Left colon (tissue), 2 donors: ENCODE results near the gene CEP85L. TPM values are rescaled to one million over a fixed set of nuclear protein-coding genes. Genes with fewer than 3 reads are reported as not detected.
"Not testable (repeated sequence)": the region's sequence is repeated elsewhere in the genome, so short reads cannot be mapped to it uniquely, and the experiment has no call there.

Experiments used
- ATAC-seq: fragments of 200-7000 bp; cut with Tn5 transposase; one replicate; pipeline ENCODE4 v1.9.1; 2020; ENCODE audit warnings: mild to moderate bottlenecking, moderate library complexity
- DNase-seq, 2 donors: peaks; one replicate each; pipeline ENCODE4 v3.0.0-alpha.2; 2020
- intact Hi-C, 2 donors: fragments of 100-400 bp; cut with DNase I in 1 of 2; cut with micrococcal nuclease in 1 of 2; formaldehyde crosslinking; loops; one replicate each; pipeline versions ENCODE4 v1.11.2 to v1.14.0; 2022; cut with DNase I, micrococcal nuclease
- total RNA-seq, 2 donors: library from RNA; stranded (reverse); fragmentation: NEBNext Ultra II Directional; extraction: Animal tissue kit (Norgen Biotek cat#: 25700); gene quantifications; one replicate each; pipeline ENCODE4 v1.2.1, GENCODE V29; 2021
- donor health status: DM: no; HTN: no; CAD: no.
- donor health status: DM: yes; HTN: yes; CAD: no.

CEP85L gene
- total RNA-seq, 2 donors from 2014 or later = 2.7 to 6.2 TPM

- intact Hi-C loops = no loop called here
- DNase-seq = no peak
- ATAC-seq = no peak
Observed at GRCh38 chr6:118473266-118473665, 178.1 kb downstream of the CEP85L start.

DNA sequence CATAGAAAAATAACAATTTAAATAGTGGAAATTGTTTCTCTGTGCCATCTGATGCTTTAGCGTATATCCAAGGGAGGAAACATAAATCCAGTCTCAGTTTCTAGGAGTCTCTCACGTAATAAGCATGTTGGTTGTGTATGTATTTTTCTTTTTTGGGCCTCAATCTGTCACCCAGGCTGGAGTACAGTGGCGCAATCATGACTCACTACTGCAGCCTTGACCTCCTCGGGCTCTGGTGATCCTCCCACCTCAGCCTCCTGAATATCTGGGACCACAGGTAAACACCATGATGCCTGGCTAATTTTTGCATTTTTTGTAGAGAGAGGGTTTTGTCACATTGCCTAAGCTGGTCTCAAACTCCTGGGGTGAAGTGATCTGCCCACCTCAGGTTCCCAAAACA, 181.9 kb downstream of the CEP85L start:
- intact Hi-C loops = no loop called here
- DNase-seq = no peak
- ATAC-seq = no peak

GRCh38 chr6:118468682-118469465, 182.5 kb downstream of the CEP85L start:
- no peak for DNase-seq
- no peak for ATAC-seq
- intact Hi-C loops = no loop called here

- ATAC-seq = no peak
- intact Hi-C loops = no loop called here
- DNase-seq = no peak
Observed at GRCh38 chr6:118467181-118467580, 184.2 kb downstream of the CEP85L start.

DNA sequence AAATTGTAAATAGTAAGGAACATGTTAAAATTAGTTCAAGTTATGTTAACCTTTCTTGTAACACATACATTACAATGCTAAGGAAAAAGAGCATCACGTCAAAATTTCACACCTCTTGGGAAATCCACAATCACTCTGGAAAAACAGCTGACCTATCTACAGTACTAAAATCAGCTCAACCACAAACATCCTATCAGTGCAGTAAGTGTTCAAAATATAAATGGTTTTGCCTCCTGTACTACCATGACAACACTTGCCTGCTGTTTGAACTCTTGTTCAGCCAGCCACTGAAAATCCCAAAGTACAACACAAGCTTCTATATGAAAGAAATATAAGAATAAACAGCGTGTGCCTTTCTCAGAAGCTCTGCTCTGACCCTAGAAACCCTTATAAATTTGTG, 186.8 kb downstream of the CEP85L start:
- intact Hi-C loops = no loop called here
- no peak for DNase-seq
- no peak for ATAC-seq

DNA sequence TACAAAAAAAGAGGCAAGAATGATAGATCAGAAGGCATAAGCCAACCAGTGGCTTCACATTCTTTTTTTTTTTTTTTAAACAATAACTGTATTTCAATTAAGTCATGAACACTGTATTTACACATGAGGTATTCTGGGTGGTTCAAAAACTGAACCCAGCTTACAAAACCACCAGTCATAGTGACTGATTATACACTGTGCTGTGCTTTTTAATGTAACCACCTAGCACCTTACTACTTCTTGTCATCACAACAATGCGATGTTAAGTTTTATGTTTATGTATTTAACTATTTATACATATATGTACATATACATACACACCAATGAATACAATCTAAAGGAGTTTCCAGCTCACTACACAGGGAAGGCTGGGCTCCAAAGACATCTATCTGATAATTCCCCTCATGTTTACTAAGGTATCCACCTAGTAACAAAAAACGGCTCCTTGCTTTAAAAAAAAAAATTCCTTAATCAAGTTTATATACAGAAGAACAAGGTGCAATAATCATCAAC, 190.4 kb downstream of the CEP85L start:
- intact Hi-C loops = no loop called here
- no peak for ATAC-seq
- no peak for DNase-seq

DNA sequence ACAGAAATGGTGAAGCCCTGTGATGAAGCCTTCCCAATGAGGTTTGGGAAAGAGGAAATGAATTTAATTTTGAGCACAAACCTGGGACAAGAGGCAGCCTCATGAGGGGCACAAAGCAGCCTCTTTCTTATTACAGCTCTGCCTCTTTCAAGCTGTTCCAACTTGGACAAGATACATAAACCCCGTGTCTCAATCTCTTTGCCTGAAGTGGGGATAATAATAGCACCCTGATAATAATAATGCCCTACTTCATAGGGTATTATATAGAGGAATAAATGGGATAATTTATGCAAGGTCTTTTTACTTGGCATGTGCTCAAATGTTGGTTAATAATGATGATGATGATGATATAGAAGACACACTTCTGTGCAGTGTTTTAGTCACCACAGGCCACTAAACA, 194.4 kb downstream of the CEP85L start:
- ATAC-seq (no peak), DNase-seq (no peak)
- intact Hi-C loops = no loop called here

DNA sequence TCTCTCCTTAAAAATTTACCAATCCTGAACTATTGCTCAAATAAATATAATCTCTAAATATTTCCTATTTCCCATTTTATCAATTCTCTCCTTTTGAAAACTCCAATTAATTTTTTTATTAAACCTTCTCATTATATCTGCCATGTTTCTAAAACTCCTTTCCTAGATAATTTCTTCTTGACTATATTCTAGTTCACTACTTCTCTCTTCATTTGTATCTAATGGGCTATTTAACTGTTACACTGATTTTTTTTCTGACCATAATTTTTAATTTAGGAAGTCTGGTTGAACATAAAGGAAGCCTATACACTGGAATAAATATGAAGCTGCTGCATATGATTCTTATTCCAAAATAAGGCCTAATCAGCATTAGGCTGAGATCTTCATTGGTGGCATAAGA, 199.6 kb downstream of the CEP85L start:
- ATAC-seq (no peak), DNase-seq (no peak)
- intact Hi-C loops = no loop called here

DNA sequence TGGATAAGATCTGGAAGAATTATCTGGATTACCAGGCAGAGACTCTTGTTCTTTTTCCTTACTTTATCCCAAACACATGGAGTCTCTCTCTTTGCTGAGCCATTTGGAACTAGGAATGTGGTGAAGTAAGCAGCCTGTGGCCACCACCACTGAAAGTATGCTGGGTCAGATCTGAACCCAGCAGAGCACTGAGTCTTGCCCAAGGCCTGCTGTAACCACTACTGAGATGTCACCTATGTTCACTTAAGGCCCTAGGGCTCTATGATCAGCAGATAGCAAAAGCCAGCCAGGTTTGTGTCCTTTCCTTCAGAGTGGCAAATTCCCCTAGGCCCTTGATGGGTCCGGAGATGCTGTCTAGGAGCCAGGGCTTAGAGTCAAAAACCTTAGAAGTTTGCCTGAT, 206.6 kb downstream of the CEP85L start:
- DNase-seq (no peak), ATAC-seq (no peak)
- intact Hi-C loops = no loop called here

GRCh38 chr6:118436482-118436881, 214.9 kb downstream of the CEP85L start:
- intact Hi-C loops = no loop called here
- no peak for DNase-seq
- no peak for ATAC-seq

DNA sequence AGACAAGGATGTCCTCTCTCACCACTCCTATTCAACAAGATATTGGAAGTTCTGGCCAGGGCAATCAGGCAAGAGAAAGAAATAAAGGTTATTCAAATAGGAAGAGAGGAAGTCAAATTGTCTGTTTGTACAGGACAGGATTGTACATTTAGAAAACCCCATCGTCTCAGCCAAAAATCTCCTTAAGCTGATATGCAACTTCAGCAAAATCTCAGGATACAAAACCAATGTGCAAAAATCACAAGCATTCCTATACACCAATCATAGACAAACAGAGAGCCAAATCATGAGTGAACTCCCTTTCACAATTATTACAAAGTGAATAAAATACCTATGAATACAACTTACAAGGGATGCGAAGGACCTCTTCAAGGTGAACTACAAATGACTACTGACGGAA, 217.2 kb downstream of the CEP85L start:
- ATAC-seq, intact Hi-C loops, DNase-seq: not testable (repeated sequence)

DNA sequence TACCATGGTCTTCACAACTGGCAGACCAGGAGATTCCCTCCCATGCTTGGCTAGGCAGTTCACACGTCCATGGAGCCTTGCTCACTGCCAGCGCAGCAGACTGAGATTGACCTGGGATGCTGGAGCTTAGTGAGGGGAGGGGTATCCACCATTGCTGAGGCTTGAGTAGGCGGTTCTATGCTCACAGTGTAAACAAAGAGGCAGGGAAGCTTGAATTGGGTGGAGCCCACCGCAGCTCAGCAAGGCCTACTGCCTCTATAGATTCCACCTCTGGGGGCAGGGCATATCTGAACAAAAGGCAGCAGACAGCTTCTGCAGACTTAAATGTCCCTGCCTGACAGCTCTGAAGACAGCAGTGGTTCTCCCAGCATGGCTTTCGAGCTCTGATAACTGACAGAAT, 230.1 kb downstream of the CEP85L start:
- DNase-seq, intact Hi-C loops, ATAC-seq: not testable (repeated sequence)

DNA sequence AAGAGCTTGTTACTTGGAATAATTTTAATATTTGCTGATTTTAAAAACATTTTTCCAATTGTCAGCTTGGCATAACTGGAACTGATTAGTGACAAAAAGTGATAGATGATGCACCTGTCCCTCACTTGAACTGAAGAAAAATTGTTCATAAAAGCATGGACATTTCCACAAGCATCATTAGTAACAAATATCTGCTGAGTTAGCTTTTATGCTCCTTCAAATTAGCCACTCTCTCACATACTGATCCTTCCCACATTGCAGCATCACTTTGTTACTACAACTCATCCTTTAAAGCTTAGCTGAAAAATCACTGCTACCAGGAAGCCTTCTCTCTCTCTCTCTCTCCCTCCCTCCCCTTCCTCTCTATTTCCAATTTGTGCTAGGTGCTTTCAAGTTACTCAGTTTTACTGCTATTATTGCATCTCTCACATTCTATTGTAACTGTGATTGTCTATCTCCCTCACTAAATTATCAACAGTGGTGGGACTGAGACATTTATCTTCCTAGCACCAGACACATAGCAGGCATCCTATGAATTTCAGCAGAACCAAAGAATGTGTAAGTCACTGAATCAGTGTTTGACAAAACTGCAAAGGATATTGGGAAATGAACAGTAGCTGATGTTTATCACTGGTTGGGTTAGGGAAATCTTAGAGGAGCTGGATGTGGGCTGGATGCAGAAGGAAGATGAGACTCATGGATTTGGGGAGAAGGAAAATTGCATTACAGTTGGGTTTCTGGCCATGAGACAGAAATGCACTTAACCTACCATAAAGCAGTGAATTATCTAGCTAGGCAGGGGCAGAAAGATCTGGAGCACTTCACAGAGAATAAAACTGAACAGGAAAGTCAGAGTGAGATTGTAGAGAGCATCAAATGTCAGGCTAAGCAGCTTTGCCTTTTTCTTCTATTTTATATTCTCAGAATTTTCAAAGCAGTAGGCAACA, 231.7 kb downstream of the CEP85L start:
- no peak for ATAC-seq
- intact Hi-C loops = no loop called here
- DNase-seq = no peak

Other genes starting within 250 kb of the CEP85L start
- 10 to 100 TPM in 1 of 2 donors, 1 to 10 TPM in 1; 2.7 to 31.1 TPM for gene PLN, start 103.3 kb downstream of the CEP85L start, total RNA-seq
- gene ASF1A, start 242.6 kb upstream of the CEP85L start, total RNA-seq = 10 to 100 TPM; 14.4 to 17.1 TPM